Psoas muscle (tissue), 8 donors: ENCODE results near the gene CHN1. TPM values are rescaled to one million over a fixed set of nuclear protein-coding genes. Genes with fewer than 3 reads are reported as not detected.

Experiments used
- ATAC-seq, 4 donors: fragments of 200-7000 bp; cut with Tn5 transposase; one replicate each; pipeline ENCODE4 v1.9.1; 2020; ENCODE audit warnings: moderate library complexity in 3 of 4, mild to moderate bottlenecking in 2 of 4
- DNase-seq, 2 donors: peaks; one replicate each; pipeline ENCODE4 v3.0.0-alpha.2; 2020
- H3K27ac ChIP-seq: fragments of 200-600 bp; one replicate; pipeline ENCODE4 v1.8.0; 2022
- H3K27me3 ChIP-seq, 3 donors: fragments of 200-600 bp in 1 of 3; one replicate each; pipeline versions ENCODE4 v1.6.1 to v1.8.0; 2013 to 2022; ENCODE audit warnings: low read length in 2 of 3, mild to moderate bottlenecking in 2 of 3, moderate library complexity in 1 of 3; ENCODE audit not compliant: insufficient read depth in 3 of 3
- H3K36me3 ChIP-seq, 2 donors: fragments of 200-600 bp in 1 of 2; one replicate each; pipeline versions ENCODE4 v1.6.1 to v1.8.0; 2013 to 2022; ENCODE audit warnings: low read depth in 1 of 2, mild to moderate bottlenecking in 1 of 2, moderate library complexity in 1 of 2; ENCODE audit not compliant: insufficient read depth in 1 of 2
- H3K4me1 ChIP-seq: fragments of 200-600 bp; one replicate; pipeline ENCODE4 v1.8.0; 2022
- H3K4me3 ChIP-seq: fragments of 200-600 bp; one replicate; pipeline ENCODE4 v1.8.0; 2022; ENCODE audit warnings: mild to moderate bottlenecking
- H3K9me3 ChIP-seq: fragments of 200-600 bp; one replicate; pipeline ENCODE4 v1.8.0; 2022
- WGBS, 3 donors: extraction: QIAGEN DNeasy Blood & Tissue Kit; methylation state at CpG; one replicate each; pipeline versions ENCODE4 v1.1.6 to v1.1.7; 2013; 5-methylcytosine and 5-hydroxymethylcytosine counted together
- intact Hi-C, 2 donors: fragments of 100-400 bp; cut with DNase I; formaldehyde crosslinking; loops; one replicate each; pipeline versions ENCODE4 v1.11.0 to v1.14.2; 2022
- polyA plus RNA-seq, 3 donors: library from polyadenylated mRNA; stranded (reverse); fragments of 200-250 nt; gene quantifications; one replicate each; pipeline ENCODE4 v1.2.3, GENCODE V29; 2013
- total RNA-seq, 4 donors: library from RNA; stranded (reverse); fragmentation: NEBNext Ultra II Directional in 2 of 4; extraction: Animal tissue kit (Norgen Biotek cat#: 25700) in 2 of 4; gene quantifications; one replicate each; pipeline versions ENCODE4 v1.2.1 to v1.2.4, GENCODE V29; 2021 to 2023
- TF ChIP-seq, protein P1 (sequence below): fragments of 200-600 bp; IDR thresholded peaks from one replicate; pipeline ENCODE4 v1.8.0; 2022; ENCODE audit warnings: antibody characterized with exemption
- donor health status: healthy with polysubstance abuse.
- donor health status: DM: no; HTN: no; CAD: no; lungs with moderate emphysema.
- donor health status: Bipolar disorder and iron deficiency.
- donor health status: healthy.
- donor health status: DM: yes; HTN: yes; CAD: no.
- donor health status: DM: no; HTN: no; CAD: no.
- donor health status: DM: no; HTN: no; CAD: no.
- donor health status: DM: yes; HTN: yes; CAD: no.

The CHN1 gene
- total and polyA plus RNA-seq, 7 donors = 1.8 to 4.2 (median 2.3) TPM

DNA sequence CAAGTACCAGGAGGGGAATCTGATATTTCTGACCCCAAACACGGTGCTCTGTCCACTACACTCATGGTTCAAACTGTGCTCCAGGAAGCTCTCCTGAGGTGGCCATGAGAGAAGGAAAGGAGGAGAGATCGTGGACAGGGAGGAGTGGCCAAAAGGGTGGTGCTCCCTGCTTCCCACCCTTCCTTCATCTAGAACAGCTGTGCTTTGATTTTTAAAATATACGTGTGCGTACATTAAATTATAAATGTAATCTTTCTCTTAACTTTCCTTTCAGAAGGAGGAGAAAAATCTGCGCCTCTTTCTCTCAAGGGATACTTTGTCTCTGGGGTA lies 232.7 kb downstream of the CHN1 start:
- no peaks in the 10 kb centered on the region for H3K36me3 ChIP-seq
- intact Hi-C loops = loop anchor here in 1 of 2 donors (5.0 kb wide), 1 partner anchor 75 kb away; no protein-coding TSS in a partner anchor
- DNase-seq (no peak), ATAC-seq (no peak)
- no peaks in the 10 kb centered on the region for H3K9me3 ChIP-seq
- no peaks in the 10 kb centered on the region for H3K27me3 ChIP-seq
- 58 to 68% (median 58%) methylated on average over 5 of the region's 5 CpGs for WGBS, 3 donors
- no peak overlapping the region for H3K4me3 ChIP-seq
- H3K27ac ChIP-seq = no peak overlapping the region
- H3K4me1 ChIP-seq = peaks cover 6% of the 10 kb centered on the region
- TF ChIP-seq, protein P1, sequence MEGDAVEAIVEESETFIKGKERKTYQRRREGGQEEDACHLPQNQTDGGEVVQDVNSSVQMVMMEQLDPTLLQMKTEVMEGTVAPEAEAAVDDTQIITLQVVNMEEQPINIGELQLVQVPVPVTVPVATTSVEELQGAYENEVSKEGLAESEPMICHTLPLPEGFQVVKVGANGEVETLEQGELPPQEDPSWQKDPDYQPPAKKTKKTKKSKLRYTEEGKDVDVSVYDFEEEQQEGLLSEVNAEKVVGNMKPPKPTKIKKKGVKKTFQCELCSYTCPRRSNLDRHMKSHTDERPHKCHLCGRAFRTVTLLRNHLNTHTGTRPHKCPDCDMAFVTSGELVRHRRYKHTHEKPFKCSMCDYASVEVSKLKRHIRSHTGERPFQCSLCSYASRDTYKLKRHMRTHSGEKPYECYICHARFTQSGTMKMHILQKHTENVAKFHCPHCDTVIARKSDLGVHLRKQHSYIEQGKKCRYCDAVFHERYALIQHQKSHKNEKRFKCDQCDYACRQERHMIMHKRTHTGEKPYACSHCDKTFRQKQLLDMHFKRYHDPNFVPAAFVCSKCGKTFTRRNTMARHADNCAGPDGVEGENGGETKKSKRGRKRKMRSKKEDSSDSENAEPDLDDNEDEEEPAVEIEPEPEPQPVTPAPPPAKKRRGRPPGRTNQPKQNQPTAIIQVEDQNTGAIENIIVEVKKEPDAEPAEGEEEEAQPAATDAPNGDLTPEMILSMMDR = no peak

DNA sequence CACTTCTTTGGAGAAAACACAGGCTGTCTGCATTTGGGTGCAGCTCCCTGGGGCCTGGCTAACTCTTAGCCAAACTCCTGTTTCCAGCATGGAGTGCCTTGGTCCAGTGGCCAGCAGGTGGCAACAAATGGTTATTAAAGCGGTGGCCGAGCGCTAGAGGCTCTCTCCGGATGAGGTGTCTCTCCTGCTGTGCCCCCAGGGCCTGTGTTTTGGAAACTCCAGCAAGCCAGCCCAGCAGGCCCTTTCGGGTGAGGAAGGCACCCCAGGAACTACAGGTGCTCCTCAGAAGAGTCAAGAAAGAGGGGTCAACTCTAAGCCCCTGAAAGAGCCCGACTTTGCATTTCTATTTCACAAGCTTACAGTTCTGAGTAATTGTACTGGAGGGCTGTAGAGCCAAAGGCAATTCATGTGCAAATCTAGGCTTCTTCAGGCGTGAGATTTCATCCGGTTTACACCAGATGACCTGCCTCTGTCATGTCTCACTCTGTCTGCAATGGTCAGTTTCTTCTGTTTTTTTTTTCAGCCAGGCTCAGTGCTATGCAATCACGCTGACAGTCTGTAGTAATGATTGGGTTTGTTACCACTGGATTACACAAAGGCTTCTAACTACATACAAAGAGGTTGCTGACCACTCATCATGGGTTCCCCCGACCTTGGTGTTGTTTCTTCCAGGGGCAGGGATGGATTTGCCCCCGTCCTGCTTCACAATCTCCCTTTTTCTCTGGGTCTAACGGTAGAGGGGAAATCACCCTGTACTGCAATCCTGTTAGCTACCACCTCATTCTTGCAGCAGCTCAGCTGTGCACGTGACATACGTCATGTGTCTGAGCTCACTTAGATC lies 233.3 kb downstream of the CHN1 start:
- Histone ChIP-seq H3K9me3 (no peaks in the 10 kb centered on the region), H3K27ac (no peak overlapping the region), H3K4me3 (no peak overlapping the region), H3K36me3 (no peaks in the 10 kb centered on the region), H3K4me1 (peaks cover 6% of the 10 kb centered on the region), H3K27me3 (no peaks in the 10 kb centered on the region)
- intact Hi-C loops = loop anchor here (2.0 to 5.0 kb wide), 3 partner anchors 75 to 221 kb away; no protein-coding TSS in a partner anchor
- TF ChIP-seq, protein P1 = peak; percentile 78
- DNase-seq (peak; percentile 72 to 81), ATAC-seq (peak; percentile 93 to 97 (median 94))
- WGBS, 3 donors = 22 to 35% (median 23%) methylated on average over 14 of the region's 14 CpGs

DNA sequence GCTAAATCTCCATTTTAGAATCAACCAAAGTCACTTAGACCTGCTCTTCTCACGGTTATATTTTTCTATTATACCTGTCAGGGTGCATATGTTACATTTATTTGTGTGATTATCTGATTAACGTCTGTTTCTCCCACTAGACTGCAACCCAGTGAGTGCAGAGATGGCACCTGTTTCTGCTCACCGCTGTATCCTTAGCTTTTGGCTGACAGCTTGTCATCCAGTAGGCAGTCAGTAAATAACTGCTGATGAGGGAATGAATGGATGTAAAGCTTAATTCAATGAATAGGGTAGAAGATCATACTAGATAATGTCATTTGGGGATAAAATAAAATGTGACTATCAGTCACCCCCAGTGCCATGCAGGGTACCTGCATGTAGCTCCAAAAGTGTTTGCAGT lies 234.0 kb downstream of the CHN1 start:
- 55 to 71% (median 57%) methylated on average over 3 of the region's 3 CpGs for WGBS, 3 donors
- no peak overlapping the region for H3K27ac ChIP-seq
- intact Hi-C loops = loop anchor here (2.0 to 5.0 kb wide), 3 partner anchors 74 to 222 kb away; no protein-coding TSS in a partner anchor
- ATAC-seq = peak in 2 of 4 donors; percentile 5 to 6
- H3K4me3 ChIP-seq = no peak overlapping the region
- H3K4me1 ChIP-seq = peaks cover 7% of the 10 kb centered on the region
- H3K9me3 ChIP-seq = no peaks in the 10 kb centered on the region
- DNase-seq = no peak
- TF ChIP-seq, protein P1 = no peak
- no peaks in the 10 kb centered on the region for H3K36me3 ChIP-seq
- H3K27me3 ChIP-seq = no peaks in the 10 kb centered on the region

DNA sequence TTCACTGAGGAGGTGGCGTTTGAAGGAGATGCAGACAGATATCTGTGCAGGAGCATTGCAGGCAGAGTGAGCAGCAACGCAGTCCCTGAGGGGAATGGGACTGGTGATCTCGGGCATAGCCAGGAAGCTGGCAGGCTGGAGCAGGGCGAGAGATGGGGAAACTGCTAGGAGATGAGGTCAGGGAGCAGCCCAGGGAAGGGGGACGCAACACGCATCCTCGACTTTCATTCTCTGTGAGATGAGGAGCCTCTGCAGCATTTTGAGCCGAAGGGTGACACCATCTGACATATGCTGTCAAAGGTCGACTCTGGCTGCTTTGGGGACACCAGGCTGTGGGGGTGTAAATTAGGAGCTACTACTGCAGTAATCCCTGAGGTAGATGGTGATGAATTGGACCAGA lies 236.6 kb downstream of the CHN1 start:
- WGBS, 3 donors = 75 to 78% (median 78%) methylated on average over 9 of the region's 9 CpGs
- H3K9me3 ChIP-seq = no peaks in the 10 kb centered on the region
- H3K4me3 ChIP-seq = no peak overlapping the region
- intact Hi-C loops = no loop called here
- H3K27me3 ChIP-seq = no peaks in the 10 kb centered on the region
- TF ChIP-seq, protein P1 = no peak
- no peaks in the 10 kb centered on the region for H3K36me3 ChIP-seq
- H3K4me1 ChIP-seq = peaks cover 20% of the 10 kb centered on the region
- DNase-seq = no peak
- no peak for ATAC-seq
- H3K27ac ChIP-seq = no peak overlapping the region
